Inflammatory macrophage treated with lipopolysaccharide for 1 hour (primary cell): Measurements from ENCODE around the gene PRKD2.
A peak's percentile ranks its signal among the peaks of the same experiment; 100 is the strongest.

Experiments
- DNase-seq, 2 donors: peaks; one replicate each; pipeline ENCODE4 v3.0.0-alpha.2; 2020 to 2022

The PRKD2 gene

GRCh38 chr19:46660008-46660517 lies 56.9 kb downstream of the PRKD2 start:
- DNase-seq = no peak

DNA sequence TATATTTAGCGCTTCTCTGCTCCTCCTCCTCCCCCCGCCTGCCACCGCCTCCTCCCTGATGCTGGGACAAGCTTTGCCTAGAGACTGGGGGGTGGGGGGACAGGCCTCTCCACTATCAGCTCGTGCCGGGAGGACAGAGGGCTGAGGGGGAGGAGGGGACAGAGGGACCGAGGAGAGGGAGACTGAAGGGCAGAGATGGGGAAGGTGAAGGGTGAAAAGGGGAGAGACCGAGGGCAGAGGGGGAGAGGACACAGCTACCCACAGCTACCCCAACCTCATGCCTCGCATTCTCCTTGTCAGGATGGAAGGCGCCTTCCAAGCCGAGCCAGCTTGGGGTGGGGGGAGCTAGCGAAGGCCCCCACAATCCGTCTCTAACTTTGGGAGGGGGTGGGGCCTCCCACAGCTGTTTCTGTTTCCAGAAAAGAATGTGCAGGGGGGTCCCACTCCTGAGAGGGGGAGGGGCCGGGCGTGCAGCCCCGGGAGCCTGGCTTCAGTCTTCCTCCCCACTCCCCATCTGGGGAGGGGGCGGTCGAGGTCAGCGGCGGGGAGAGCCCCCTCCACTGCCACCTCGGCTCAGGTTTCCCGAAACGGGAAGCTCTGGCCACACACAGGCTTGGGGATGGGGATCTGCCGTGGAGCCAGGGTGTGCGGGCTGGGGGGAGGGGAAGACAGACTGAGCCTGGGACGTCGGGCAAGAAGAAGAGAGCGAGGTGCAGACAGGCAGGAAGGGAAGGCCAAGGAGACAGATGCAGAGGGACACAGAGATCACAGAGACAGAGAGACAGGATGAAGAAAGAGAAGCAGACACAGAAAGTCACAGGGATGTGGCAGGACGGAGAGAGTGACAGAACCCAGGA lies 57.5 kb downstream of the PRKD2 start:
- no peak for DNase-seq

- DNase-seq = no peak
These were observed 60.4 kb downstream of the PRKD2 start for GRCh38 chr19:46656541-46656940.

- no peak for DNase-seq
These were observed 62.2 kb downstream of the PRKD2 start for GRCh38 chr19:46654621-46655152.

DNA sequence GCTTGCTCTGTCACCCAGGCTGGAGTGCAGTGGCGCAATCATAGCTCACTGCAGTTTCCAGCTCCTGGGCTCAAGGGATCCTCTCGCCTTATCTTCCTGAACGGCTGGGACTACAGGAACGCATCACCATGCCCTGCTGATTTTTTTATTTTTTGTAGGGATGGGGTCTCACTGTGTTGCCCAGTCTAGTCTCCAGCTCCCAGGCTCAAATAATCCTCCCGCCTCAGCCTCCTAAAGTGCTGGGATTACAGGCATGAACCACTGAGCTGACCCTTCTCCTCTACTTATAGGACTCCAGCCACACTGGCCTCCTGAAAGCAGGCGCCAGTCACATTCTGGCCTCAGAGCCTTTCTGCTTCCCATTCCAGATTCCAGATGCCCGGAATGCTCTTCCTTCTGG lies 66.5 kb downstream of the PRKD2 start:
- DNase-seq = no peak

- DNase-seq = no peak
These were observed 67.7 kb downstream of the PRKD2 start for GRCh38 chr19:46648961-46649960.

GRCh38 chr19:46648060-46648960 lies 68.6 kb downstream of the PRKD2 start:
- DNase-seq = peak; percentile 81 to 86

DNA sequence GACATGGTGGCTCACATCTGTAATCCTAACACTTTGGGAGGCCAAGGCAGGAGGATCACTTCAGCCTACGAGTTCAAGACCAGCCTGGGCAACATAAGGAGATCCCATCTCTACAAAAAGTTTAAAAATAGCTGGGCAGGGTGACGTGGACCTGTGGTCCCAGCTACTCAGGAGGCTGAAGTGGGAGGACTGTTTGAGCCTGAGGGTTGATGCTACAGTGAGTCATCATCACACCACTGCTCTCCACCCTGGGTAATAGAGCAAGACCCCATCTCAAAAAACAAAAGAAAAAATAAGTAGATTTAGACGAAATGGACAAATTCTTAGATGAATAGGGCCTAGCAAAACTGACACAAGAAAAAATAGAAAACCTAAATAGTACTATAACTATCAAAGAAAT lies 70.5 kb downstream of the PRKD2 start:
- DNase-seq = no peak

GRCh38 chr19:46644720-46645119 lies 72.2 kb downstream of the PRKD2 start:
- no peak for DNase-seq

DNA sequence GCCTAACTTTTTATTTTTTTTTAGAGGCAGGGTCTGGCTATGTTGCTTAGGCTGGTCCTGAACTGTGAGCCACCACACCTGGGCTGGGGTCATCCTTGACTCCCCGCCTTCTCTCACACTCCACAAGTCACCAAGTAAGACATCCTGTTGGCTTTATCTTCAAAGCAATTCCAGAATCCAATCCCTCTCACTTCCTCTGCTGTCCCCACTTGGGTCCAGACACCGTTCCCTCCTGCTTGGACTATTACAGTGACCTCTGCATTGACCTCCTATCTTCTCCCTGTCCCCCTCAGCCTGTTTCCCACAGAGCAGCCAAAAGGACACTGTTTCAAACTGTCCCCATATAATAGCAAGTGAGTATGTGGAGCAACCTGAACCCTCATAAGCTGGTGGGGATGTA lies 76.3 kb downstream of the PRKD2 start:
- no peak for DNase-seq

DNA sequence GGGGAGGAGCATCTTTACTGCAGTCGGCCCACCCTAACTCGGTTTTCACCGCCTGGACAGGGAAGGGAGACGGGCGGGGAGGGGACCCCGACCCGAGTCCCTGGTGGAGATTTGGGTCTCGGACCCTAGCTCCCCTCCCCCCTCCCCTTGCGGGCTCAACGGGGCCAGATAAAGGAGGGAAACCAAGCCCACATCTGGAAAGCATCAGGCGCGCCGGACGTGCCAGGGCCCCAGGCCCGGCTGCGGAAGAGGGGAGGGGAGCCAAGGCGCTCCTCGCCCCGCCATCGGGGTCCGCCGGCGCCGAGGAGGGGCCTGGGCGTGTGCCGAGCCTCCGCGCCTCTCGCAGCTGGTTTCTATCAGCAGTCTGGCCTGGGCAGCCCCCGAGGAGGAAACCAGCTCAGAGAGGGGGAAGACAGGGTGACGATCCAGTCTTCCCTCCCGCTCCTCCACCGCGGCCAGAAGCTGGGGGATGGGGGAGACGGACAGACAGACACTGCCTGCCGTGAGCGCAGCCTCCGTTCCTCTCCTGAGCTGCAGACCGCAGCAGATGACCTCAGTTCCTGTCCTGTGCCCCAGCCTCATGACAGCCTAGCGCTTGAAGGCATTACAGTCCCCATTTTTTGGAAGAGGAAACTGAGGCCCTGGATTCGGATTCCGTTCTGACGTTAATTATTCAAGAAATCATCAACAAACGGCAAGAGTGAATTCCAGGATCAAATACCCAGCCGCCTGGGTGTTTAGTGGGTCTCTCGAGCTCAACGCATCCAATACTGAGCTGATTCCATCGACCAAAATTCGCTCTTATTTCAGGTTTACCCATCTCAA lies 77.3 kb downstream of the PRKD2 start:
- peak; percentile 57 to 70 for DNase-seq

DNA sequence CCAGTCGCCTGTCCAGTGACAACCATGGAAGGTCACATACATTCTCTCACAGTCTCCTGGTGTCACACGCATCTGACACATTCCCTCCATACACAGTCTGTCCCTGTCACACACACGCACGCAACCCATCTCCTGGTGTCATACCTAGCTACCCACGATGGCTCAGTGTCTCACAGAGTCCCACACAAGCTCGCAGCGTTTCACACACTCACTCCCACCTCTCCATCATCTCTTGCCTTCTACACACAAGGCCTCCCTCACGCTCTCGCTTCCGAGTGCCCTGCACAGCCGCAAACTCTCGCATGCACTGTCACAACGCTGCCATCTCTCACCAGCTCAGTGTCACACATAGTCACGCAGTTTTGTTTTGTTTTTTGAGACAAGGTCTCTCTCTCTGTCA lies 79.7 kb downstream of the PRKD2 start:
- no peak for DNase-seq

DNA sequence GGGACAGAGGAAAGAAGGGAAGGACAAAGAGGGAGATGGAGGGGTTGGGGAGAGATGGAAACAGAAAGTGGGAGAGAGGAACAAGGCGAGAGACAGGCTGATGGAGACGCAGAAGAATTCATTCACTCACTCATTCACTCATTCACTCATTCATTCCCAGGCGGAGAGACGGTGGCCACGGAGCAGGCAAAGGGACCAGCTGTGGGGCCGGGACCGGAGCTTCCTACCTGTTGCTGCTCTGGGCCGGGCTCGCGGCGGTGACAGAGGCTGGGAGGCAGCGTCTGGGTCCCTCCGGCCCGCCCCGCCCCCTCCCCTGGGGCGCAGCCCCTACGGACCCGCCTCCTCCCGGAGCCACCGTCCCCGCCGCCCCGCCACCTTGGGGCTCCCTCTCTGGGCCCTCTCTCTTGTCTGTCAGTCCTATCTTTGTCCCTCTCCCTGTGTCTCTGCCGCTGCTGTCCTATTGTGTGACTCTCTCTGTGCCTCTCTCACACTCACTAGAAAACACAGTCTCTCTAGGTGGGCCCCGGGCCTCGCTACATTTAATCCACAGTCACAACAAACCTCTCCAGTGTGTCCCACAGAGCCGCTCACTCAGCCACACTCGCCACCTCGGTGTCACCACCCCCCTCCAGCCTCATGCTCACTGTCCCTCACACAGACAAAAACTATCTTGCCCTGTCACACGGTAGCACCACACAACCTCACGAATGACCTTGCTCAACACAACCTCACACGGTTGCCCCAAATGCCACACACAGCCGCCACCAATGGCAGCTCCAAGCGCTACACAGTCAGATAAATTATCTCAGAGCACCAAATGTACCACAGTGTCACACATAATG lies 80.8 kb downstream of the PRKD2 start, which contains the start of gene GNG8:
TSS of gene GNG8 (minus strand) at position 283 of the 842 bp plus-strand sequence. CDS start 1,520 bp downstream, outside the sequence.
- DNase-seq = no peak

DNA sequence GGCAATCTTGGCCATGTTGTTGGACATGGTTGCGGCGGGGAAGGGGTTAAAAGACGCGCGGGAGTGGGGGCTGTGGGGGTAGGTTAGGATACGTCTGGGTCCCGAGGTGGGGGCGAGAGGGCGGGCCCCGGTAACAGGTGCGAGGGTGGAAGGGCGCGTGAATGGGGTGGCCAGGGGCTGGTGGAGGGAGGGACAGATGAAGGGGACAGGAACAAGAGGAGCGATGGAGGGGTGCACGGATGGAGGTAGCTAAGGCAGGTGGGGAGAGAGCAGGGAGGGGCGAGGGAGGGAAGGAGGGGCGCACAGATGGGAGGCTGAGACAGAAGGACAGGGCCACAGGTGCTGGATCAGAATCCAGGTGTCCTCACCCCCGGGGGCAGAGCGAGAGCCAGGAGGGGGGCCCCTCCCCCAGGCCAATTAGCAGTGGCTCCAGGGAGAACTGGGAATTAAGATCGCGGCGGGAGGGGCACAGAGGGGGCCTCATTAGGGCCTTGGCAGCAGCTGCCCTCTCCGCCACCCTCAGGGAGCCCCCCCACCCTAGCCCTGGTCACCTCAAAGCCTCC lies 82.2 kb downstream of the PRKD2 start:
- DNase-seq = no peak

DNA sequence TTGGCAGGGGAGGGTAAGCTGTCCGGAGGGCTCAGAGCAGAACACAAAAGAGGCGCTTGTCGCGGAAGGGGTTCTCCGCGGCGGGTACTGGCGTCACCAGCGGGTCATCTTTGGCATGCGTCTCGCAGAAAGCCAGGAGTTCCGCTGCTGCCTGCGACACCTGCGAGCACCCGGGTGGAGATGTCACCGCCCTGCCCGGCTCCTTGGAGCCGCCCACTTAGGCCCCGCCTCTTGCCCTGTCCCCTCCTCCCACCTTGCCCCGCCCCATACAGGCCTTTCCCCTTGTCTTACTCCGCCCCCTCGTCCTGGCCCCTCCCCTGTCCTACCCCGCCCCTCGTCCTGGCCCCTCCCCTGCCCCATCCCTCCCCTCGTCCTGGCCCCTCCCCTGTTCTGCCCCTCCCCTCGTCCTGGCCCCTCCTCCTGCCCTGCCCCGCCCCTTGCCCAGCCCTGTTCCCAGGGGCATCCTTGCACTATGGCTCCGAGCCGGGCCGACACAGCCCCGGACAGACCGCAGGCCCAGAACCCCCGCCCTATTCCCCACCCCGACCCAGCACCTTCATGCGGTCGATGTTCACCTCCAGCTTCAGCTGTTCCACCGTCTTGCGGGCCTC lies 82.8 kb downstream of the PRKD2 start:
- DNase-seq = peak; percentile 83 to 93

DNA sequence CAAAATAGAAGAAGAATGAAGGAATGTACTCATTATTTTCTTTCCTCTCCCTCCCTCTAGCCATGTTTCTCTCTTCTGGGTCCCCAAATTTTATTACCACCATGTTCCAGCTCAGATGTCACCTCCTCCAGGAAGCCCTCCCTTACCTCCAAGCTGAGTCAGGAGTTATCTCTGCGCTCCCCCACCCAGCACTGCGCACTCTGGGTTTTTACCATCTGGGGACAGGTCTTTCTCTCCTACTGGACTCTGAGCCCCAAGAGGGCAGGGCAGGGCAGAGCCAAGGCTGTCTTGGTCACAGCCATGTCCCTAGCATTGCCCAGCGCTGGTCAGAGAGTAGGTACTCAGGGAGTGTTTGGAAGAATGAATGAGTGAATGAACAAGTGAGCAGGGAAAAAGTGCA lies 83.8 kb downstream of the PRKD2 start:
- no peak for DNase-seq

DNA sequence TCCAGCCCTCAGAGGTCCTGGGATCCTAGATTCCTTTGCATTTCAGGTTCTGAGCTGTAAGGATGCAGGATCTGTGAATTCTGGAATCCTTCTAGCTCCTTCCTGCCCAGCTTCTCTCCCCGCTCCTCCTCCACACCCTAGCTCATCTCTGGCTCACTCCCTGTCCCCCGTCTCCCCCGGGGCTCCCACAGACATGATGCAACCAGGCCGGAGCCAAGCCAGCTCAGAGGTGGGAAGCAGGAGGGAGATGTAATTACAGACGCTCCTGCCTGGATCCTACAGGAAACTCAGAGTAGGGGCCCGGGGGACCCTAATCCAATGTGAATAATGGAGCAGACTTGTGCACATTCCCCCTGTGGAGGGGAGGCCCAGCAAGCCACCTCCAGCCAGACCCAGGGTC lies 85.4 kb downstream of the PRKD2 start:
- DNase-seq = no peak

DNA sequence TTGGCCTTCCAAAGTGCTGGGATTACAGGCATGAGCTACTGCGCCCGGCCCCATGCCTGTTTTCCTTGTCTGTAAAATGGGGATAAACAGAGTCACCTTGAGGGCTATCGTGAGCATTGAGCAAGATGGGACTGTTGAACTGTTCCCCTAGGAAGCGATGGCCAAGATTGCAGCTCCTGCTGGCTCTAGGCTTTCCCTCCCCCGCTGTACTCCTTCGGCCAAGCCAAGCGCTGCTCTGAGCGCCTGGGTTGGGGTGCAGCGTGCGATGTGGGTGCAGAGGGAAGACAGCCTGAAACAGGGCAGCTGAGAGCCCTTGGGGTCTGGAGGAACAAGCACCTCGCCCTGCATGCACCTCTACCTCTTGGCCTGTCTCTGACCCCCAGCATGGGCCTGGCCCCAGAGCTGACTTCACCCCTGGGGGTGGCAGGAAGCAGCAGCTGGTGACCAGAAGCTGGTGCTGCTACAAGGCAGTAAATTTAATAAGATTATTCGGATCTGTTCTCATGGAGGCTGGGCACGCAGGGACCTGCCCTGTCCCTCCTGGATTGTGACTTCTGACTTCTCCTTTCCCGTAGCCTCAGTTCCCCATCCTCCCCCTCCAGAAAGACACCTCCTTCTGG lies 86.2 kb downstream of the PRKD2 start:
- no peak for DNase-seq

GRCh38 chr19:46629546-46630025 lies 87.3 kb downstream of the PRKD2 start:
- no peak for DNase-seq
